ENCODE data around the gene ASB1.

DNA sequence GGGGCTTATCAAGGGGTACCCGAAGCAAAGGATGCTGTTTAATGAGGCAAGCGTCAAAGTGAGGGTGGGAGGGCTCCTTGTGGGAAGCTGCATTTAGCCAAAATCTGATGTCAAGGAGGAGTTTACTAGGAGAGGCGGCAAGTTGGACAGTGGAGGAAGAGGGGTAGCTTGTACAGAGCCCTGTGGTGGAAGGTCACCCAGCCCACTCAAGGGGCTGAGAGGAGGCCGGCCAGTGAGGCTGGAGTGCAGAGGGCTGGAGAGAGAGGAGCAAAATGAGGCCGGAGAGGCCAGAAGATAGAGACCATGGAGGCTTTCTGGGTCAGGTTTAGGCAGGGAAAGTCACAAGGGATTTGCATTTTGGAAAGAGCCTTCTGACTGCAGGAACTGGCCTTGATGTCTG is 49.5 kb downstream of the ASB1 start:
- TF ChIP-seq POLR2A (IDR thresholded peaks at IDR 0.05): no peak
- TF ChIP-seq, protein P1, sequence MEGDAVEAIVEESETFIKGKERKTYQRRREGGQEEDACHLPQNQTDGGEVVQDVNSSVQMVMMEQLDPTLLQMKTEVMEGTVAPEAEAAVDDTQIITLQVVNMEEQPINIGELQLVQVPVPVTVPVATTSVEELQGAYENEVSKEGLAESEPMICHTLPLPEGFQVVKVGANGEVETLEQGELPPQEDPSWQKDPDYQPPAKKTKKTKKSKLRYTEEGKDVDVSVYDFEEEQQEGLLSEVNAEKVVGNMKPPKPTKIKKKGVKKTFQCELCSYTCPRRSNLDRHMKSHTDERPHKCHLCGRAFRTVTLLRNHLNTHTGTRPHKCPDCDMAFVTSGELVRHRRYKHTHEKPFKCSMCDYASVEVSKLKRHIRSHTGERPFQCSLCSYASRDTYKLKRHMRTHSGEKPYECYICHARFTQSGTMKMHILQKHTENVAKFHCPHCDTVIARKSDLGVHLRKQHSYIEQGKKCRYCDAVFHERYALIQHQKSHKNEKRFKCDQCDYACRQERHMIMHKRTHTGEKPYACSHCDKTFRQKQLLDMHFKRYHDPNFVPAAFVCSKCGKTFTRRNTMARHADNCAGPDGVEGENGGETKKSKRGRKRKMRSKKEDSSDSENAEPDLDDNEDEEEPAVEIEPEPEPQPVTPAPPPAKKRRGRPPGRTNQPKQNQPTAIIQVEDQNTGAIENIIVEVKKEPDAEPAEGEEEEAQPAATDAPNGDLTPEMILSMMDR (IDR thresholded peaks at IDR 0.05): no peak
